Stimulated activated CD4-positive, alpha-beta T cell treated with anti-CD3 and anti-CD28 coated beads, Interleukin-1b, Interleukin-23, amount 100 ng/mL, for 48 hours (primary cell): ENCODE results near the gene ZCCHC17.

ENCODE experiments used
- DNase-seq: peaks from one replicate; pipeline ENCODE4 v3.0.0-alpha.2; 2020

Gene ZCCHC17

GRCh38 chr1:31308036-31308435, 11.2 kb downstream of the ZCCHC17 start:
- no peak for DNase-seq

GRCh38 chr1:31310198-31310597, 13.4 kb downstream of the ZCCHC17 start:
- no peak for DNase-seq

DNA sequence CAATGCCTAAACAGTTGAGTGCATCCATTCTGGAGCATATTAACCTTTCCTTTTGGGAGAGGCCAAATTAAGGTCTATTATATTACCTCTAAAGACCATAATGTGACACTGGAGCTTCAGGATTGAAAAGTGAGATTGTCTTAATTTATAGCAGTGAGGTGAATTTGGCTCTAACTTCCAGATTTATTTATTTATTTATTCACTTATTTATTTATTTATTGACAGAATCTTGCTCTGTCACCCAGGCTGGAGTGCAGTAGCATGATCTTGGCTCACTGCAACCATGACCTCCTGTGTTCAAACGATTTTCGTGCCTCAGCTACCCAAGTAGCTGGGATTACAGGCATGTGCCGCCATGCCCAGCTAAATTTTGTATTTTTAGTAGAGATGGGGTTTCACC, 19.1 kb downstream of the ZCCHC17 start:
- no peak for DNase-seq

DNA sequence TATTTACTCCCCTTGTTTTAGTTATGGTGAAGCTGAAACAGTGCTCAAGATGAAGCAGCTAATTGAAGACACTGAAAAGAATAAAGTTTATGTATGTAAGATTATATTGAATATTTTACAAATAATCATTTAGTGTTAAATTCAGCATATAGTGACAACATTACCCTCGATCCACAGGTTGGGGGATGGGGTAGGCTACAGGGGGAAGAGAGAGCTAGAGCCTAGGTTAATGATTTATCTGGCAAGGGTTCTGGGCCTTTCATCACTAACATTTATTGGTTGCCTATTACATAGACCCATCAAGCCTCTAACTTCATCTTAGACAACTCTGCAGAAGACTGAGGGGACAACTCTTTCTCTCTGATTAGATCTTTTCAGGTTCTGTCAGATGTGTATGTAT, 21.3 kb downstream of the ZCCHC17 start:
- no peak for DNase-seq

DNA sequence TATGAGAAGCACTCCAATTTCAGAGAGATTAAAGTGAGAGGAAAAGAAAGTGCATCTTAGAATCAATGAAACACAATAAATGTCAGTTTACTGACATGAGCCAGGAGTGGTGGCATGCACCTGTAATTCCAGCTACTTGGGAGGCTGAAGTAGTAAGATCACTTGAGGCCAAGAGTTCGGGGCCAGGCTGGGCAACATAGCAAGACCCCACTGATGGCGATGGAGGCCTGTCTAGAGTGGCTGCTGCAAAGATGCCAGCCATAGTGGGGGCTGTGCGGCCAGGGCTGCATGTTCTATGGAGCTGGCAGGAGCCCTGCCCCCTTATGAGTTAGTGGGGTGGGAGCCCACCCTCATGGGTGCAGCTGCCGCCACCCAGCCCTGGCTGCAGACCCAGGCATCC, 27.3 kb downstream of the ZCCHC17 start:
- no peak for DNase-seq

DNA sequence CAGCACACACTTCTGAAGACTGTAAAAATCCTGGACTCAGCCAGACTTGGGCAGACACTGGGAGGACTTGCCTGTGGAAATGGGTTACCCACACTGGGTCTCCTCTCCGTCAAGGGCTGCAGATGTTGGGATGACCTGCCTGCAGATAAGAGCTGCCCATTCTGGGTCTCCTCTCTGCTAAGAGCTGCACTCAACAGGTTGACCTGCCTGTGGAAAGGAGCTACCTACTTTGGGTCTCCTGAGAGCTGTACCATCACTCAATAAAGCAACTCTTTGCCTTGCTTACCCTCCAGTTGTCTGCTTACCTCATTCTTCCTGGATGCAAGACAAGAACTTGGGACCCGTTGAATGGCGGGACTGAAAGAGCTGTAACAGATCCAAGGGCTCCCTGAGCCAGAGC, 28.2 kb downstream of the ZCCHC17 start:
- DNase-seq, result no peak

DNA sequence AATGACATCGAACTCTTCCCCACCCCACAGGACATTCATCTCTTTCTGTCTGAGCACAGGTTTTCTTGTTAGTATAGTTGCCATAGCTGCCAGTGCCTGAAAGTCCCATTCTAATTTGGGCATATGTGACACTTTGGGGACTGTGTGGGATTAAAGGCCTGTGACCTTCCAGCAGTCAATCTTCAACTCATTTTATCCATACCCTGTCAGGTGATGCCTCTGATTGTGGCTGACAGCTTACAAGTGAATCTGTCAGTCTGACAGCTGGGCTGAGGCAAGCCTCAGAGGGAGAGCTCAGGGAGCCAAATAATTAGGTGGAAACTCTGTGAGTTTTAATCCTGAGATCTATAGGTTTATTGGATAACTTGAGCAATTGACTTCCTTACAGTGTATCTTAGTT, 29.6 kb downstream of the ZCCHC17 start:
- DNase-seq, result no peak

DNA sequence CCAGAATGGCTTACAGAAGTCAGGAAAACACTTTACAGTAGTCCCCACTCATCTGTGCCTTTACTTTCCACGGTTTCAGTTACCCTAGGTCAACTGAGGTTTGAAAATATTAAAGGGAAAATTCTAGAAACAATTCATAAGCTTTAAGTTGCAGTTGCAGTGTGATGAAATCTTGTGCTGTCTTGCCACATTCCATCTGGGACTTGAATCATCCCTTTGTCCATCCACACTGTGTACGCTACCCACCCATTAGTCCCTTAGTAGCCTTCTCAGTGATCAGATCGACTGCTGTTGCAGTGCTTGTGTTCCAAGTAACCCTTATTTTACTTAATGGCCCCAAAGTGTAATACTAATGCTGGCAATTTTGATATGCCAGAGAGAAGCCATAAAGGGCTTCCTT, 30.5 kb downstream of the ZCCHC17 start:
- no peak for DNase-seq

DNA sequence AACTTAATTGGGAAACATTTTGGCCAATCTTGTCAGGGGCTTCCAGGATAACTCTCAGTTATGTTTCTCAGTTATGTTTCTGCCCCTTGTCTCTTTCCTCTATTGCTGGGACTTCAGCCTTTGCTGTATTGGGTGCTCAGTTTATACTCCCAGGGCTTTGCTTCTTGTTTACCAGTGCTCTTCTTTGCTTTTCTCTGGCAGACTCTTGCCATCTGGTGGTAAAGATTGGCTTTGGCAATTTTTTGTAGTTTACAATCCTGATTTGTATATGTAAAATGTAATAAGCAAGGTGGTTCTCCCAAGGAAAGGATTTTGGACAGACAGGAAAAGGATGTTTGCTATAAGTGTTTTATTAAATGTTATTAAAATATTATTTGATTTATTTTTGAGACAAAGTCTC, 38.2 kb downstream of the ZCCHC17 start:
- DNase-seq, result no peak

- no peak for DNase-seq
These were observed 40.0 kb downstream of the ZCCHC17 start for GRCh38 chr1:31336687-31337467.

DNA sequence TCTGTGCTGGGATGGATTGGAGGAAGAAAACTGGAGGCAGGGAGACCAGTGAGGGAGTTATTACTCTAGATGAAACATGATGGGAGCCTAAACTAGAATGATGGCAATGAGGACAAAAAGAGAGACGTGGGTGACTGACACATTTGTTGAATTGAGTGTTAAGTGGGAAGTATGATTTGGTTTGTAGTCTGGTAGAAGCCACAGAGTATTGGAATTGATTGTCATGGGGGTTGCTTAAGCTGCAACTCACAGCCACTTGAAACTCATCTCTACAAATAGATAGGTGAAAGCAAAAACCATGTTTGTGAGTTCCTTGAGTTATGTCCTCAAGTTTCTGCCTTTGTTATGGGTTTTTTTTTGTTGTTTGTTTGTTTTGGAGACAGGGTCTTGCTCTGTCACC, 47.7 kb downstream of the ZCCHC17 start:
- no peak for DNase-seq

GRCh38 chr1:31345635-31346034, 48.8 kb downstream of the ZCCHC17 start:
- DNase-seq, result no peak

DNA sequence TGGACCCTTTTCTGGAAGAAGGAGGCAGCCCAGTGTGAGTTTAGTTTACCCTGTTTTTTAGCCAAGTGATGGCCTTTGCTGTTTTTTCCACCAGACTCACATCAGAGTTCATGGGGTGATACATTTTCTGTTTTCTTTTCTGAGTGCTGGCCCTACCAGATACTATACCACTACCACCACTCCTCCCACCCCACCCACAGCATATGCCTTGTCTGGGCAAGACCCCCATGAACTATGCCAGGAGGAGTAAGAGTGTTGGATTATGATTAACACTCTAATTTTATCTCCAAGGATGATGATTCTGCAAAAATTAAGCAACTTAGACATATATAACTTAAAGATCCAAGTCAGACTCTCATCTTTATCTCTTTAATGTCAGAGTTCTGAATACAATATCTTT, 50.0 kb downstream of the ZCCHC17 start:
- no peak for DNase-seq

DNA sequence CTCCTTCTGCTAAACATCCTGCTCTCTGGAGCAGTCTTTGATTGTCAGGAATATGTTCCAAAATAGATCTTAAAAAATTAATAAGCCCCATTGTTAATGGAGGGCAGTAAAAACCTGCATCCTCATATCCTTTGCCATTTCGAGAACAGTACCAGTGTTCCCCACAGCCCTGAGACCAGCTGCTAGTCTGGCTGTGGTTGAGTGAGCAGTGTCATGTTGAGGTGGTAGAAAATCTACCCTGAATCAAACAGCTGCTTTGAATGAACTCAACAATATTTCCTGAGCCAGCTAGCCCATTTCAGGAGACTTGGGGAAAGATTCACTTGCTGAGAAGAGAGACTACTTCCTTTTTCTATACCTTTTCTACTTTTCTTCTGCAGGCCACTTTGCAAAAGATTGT, 51.6 kb downstream of the ZCCHC17 start:
- no peak for DNase-seq

GRCh38 chr1:31354283-31354682, 57.5 kb downstream of the ZCCHC17 start:
- no peak for DNase-seq

GRCh38 chr1:31356427-31356826, 59.6 kb downstream of the ZCCHC17 start:
- DNase-seq, result no peak

DNA sequence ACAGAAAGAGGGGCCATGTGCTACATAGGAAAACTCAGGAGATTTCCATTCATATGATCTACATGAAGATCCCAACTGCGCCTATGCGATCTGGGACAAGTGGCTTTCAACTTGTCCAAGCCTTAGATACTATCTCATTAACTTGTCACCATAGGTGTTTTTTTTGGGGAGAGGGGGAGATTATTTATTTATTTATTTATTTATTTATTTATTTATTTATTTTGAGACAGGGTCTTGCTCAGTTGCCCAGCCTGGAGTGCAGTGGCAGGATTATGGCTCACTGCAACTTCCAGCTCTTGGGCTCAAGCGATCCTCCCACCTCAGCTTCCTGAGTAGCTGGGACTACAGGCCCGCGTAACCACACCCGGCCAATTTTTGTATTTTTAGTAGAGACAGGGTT, 64.8 kb downstream of the ZCCHC17 start:
- DNase-seq, result no peak

- DNase-seq, result no peak
These were observed 65.2 kb downstream of the ZCCHC17 start for GRCh38 chr1:31362032-31362431.

DNA sequence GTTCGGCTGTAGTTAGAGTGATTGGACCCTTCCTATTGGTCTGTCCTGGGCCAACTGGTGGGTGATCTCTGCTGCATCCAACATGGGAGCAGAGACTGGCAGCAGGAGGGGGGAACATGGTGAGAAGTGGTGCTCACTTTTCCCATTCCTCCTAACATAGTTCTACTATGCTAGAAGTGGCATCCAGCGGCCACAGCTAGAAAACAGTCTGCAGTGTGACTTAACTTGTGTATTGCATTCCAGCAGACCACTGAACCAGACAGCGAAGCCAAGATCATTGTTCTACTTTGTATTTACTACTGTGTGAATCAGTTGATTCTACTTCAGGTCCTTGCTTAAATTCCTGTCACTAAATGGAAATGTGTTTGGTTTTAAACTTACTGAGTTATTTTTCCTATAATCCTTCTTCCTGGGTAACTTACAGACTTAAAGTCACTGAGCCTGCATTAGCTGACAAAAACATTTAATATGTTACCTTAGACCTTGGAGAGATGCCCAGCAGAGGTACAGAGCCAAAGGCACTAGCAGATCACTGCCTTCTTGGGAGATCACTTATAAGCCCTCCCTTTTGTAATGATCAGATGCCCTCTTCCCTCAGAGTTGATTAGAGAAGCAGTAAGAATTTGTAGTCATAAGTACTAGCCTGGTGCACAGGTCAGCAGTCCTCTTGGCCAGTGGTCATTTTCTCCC, 67.9 kb downstream of the ZCCHC17 start:
- DNase-seq, result no peak

DNA sequence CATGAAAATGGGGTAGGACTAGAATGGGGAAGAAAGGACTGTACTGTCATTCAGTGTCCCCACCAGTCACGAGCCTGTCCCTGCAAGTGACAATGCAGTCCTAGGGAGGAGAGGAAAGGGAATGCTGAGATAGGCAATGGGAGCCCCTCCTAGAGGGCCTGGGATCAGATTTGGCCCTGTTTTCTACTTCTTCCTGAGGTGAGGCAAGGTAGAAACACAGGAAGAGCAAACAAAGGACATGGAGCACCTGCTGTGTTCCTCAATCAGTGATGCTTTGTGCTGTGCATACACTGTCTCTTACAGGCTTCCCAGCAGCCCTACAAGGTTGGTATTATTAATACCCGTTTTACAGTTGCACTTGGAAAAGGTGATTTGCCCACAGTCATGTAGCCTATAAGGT, 70.0 kb downstream of the ZCCHC17 start:
- no peak for DNase-seq

GRCh38 chr1:31368611-31369107, 71.8 kb downstream of the ZCCHC17 start:
- no peak for DNase-seq

GRCh38 chr1:31370021-31370420, 73.2 kb downstream of the ZCCHC17 start:
- DNase-seq, result no peak

- no peak for DNase-seq
These were observed 73.7 kb downstream of the ZCCHC17 start for GRCh38 chr1:31370565-31370964.

DNA sequence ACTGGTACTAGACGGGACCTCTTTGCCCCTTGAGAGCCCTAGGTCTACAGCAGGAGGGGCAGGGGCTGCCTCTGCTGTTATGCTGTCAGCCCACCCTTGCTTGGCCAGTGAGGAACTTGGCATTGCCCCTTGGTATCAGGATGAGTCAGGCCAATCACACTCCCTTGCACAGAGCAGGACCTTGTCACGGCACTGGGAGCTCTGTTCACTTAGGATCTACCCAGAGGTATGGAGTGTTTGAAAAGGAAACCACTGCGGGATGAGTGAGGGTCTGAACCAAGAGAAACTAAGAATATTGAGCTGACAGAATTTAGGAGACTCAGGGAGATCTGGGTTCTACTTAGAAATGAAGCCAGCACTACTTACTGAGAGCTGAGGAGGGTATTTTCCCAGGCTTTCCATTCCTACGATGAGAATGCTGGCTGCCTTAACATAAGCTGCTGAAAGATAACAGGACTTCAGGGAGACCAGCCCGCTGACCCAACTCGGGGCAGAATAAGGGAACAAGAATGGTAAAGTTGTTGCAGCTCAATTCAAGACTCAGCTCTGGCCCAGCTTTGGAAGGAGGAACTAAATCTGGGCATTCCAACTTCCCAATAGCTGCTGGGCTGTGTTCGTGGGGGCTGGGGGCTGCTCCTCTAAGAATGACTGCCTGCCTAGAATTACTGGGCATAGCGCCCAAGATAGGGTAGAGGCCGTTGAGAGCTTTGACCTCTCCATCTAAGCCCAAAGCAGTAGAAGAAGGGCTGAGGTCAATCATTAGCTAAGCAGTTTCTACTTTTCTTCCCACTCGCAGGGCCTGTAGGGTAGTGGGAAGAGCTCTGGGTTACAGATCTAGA, 74.5 kb downstream of the ZCCHC17 start:
- DNase-seq, result no peak
